ENCODE data around the gene SEMA5A.

DNA sequence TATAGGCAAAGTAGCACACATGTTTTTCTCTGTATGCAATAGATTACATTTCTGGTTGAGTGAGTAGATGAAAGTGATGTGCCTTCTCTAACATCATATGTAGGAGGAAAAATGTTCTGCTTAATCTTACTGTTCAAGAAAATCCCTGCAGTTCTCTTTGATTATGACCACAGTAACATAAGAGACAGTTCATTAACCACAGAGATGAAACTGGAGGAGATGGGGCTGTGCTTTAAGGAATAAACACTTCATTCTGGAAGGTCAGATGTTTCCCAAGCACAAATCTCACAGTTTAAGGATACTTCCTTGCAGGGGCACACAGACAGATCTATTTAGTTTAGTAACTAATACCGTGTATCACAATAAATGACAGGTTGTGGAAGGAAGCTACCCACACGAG is 150.2 kb downstream of the SEMA5A start:
- no peak for TF ChIP-seq POLR2A (IDR thresholded peaks at IDR 0.05)
- TF ChIP-seq, protein P1, sequence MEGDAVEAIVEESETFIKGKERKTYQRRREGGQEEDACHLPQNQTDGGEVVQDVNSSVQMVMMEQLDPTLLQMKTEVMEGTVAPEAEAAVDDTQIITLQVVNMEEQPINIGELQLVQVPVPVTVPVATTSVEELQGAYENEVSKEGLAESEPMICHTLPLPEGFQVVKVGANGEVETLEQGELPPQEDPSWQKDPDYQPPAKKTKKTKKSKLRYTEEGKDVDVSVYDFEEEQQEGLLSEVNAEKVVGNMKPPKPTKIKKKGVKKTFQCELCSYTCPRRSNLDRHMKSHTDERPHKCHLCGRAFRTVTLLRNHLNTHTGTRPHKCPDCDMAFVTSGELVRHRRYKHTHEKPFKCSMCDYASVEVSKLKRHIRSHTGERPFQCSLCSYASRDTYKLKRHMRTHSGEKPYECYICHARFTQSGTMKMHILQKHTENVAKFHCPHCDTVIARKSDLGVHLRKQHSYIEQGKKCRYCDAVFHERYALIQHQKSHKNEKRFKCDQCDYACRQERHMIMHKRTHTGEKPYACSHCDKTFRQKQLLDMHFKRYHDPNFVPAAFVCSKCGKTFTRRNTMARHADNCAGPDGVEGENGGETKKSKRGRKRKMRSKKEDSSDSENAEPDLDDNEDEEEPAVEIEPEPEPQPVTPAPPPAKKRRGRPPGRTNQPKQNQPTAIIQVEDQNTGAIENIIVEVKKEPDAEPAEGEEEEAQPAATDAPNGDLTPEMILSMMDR (IDR thresholded peaks at IDR 0.05) = no peak
